GM12872 (cell line): Measurements from ENCODE around the gene TMEM121B.

Experiments
- CTCF ChIP-seq: IDR thresholded peaks from 3 replicates; pipeline ENCODE4 v1.5.1; 2011; ENCODE audit warnings: low read depth, mild to moderate bottlenecking, low read length, moderate library complexity; ENCODE audit not compliant: insufficient read depth

TMEM121B gene

DNA sequence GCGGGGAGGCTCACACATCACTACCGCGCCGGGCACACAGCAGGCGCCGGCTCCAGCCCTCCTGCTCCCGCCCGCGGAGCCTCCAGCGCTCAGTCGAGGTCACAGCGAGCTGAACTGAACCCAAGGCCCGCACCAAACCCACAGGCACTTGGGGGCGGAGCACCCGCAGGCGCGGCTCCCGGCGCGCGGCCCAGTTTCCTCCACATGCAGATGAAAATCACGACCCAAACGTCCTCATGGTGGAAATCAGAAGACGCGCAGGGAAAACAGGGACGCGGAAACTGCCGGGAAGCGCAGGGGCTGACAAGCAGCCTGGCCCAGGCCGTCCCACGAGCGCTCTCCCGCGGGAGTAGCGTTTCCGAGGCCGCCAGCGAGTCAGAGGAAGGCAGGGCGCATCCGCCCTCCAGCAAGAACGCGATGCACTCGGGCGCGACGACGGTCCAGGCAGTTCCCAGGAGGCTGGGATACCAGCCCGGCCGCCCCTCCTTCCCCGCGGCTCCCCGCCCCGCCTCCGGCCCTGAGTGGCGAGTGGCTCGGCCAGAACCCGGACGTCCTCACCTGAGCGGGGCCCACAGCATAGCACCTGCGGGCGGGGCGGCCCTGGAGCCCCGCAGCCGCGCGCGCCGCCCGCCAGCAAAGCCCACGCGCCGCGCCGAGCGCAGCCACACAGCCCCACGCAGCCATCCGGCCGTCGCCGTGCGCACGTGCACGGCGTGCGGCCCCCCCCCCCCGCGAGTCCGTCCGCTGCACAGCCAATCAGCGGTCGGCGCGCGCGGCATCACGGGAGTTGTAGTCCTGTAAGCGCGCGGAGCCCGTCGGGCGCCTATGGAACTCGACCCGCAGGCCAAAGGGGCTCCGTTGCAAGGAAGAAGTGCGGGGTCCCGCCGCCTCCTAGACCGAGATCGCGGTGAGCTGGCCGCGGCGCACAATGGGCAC lies 37.7 kb upstream of the TMEM121B start, which contains the start of gene HDHD5:
TSS of gene HDHD5 (minus strand) at position 710 of the 936 bp plus-strand sequence. CDS start at position 684, 26 bp downstream.
- TF ChIP-seq CTCF, result no peak

- no peak for TF ChIP-seq CTCF
Observed at GRCh38 chr22:17158176-17158567, 37.0 kb upstream of the TMEM121B start.

GRCh38 chr22:17157714-17158113 lies 36.6 kb upstream of the TMEM121B start:
- TF ChIP-seq CTCF, result no peak

DNA sequence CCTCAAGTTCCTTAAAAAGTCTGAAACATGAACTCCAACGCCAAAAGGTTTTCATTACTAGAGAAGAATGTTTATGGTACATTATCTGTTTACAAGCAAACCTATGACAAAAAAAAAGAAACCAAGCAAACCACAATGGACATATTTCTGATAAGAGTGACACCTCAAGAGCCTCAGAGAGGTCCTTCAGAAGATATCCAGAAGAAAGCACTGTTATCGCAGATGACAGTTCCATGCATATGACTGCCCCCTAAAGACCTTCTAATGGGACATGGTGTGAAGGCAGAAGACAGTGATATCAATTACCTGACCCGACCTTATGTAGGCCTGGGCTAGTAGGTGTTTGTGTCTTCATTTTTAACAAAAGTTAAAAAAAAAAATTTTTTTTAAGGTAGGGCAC lies 34.8 kb upstream of the TMEM121B start:
- no peak for TF ChIP-seq CTCF

DNA sequence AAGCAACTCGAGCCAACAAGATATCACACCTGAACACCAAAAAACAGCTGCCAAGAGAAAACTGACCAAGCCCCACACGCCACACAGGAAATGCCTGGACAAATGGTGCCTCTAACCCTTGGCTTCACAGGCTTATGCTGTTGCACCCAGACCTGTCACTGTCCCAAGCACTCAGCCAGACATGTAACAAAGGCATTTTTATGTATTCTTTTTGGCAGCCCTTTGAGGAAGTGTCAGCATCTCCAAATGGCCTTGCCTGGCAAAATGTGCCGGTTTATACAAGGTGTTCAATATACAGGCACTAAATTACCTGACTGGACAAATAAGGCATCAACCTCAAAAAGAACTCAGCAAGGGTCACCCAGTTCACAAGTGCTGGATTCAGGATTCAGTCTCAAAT lies 31.8 kb upstream of the TMEM121B start:
- TF ChIP-seq CTCF, result no peak

GRCh38 chr22:17152340-17152739 lies 31.2 kb upstream of the TMEM121B start:
- TF ChIP-seq CTCF, result no peak

- no peak for TF ChIP-seq CTCF
Observed at GRCh38 chr22:17149076-17149815, 28.1 kb upstream of the TMEM121B start.
